HepG2 (cell line): ENCODE measurements around the gene VAMP2. TPM values are rescaled to one million over a fixed set of nuclear protein-coding genes. Genes with fewer than 3 reads are reported as not detected.

Experiments used
- AGO2 ChIP-seq: fragments of 200-400 bp; formaldehyde crosslinking; optimal IDR thresholded peaks from 2 replicates; pipeline ENCODE3; 2017; ENCODE audit warnings: mild to moderate bottlenecking, low read depth, low read length, moderate library complexity
- ARID2 ChIP-seq: sonication (generic); formaldehyde crosslinking; IDR thresholded peaks from 2 replicates; pipeline ENCODE4 v1.8.1; 2022; ENCODE audit warnings: mild to moderate bottlenecking, missing genetic modification reagents, borderline replicate concordance
- ESRRA ChIP-seq: sonication (generic); formaldehyde crosslinking; IDR thresholded peaks from 2 replicates; pipeline ENCODE4 v1.5.1; 2020; ENCODE audit warnings: mild to moderate bottlenecking, low read depth, missing genetic modification reagents
- ETV6 ChIP-seq: sonication (generic); formaldehyde crosslinking; conservative IDR thresholded peaks from 2 replicates; pipeline ENCODE4 v1.4.0; 2020; ENCODE audit warnings: missing genetic modification reagents
- FOSL2 ChIP-seq: sonication (generic); formaldehyde crosslinking; IDR thresholded peaks from 2 replicates; pipeline ENCODE4 v1.4.0; 2020; ENCODE audit warnings: missing genetic modification reagents
- KLF16 ChIP-seq, 2 experiments: sonication (generic) in 1 of 2; formaldehyde crosslinking in 1 of 2; IDR thresholded peaks; 2 replicates each; pipeline versions ENCODE4 v1.6.1 to v1.8.0; 2016 to 2023; ENCODE audit warnings: missing genetic modification reagents in 2 of 2, missing compliant biosample characterization in 1 of 2
- MEIS1 ChIP-seq: sonication (generic); formaldehyde crosslinking; IDR thresholded peaks from 2 replicates; pipeline ENCODE4 v1.9.0; 2021; ENCODE audit warnings: mild to moderate bottlenecking, missing genetic modification reagents, moderate library complexity, borderline replicate concordance
- NRL ChIP-seq: sonication (generic); formaldehyde crosslinking; IDR thresholded peaks from 2 replicates; pipeline ENCODE4 v1.5.0; 2020; ENCODE audit warnings: missing genetic modification reagents, mild to moderate bottlenecking, moderate library complexity, borderline replicate concordance
- POLR2G ChIP-seq: fragments of 200-400 bp; formaldehyde crosslinking; IDR thresholded peaks from 2 replicates; pipeline ENCODE4 v1.6.1; 2018; ENCODE audit warnings: mild to moderate bottlenecking, low read depth, low read length, moderate library complexity
- SNAPC2 ChIP-seq: sonication (generic); formaldehyde crosslinking; IDR thresholded peaks from 2 replicates; pipeline ENCODE4 v1.8.1; 2022; ENCODE audit warnings: mild to moderate bottlenecking, missing genetic modification reagents
- SOX5 ChIP-seq: IDR thresholded peaks from 2 replicates; pipeline ENCODE4 v1.6.1; 2016; ENCODE audit warnings: borderline replicate concordance
- TAF15 ChIP-seq: fragments of 200-400 bp; formaldehyde crosslinking; IDR thresholded peaks from one replicate; pipeline ENCODE4 v1.6.1; 2018; ENCODE audit warnings: mild to moderate bottlenecking, low read depth, low read length; ENCODE audit not compliant: poor library complexity, severe bottlenecking
- ZFP90 ChIP-seq: sonication (generic); formaldehyde crosslinking; IDR thresholded peaks from 2 replicates; pipeline ENCODE4 v1.8.0; 2022; ENCODE audit warnings: missing genetic modification reagents, mild to moderate bottlenecking, inconsistent platforms, borderline replicate concordance
- ZMAT3 ChIP-seq: sonication (generic); formaldehyde crosslinking; conservative IDR thresholded peaks from 2 replicates; pipeline ENCODE4 v1.7.0; 2021; ENCODE audit warnings: missing genetic modification reagents
- ZNF367 ChIP-seq: sonication (generic); formaldehyde crosslinking; IDR thresholded peaks from 2 replicates; pipeline ENCODE4 v1.4.0; 2020; ENCODE audit warnings: missing genetic modification reagents, borderline replicate concordance
- ZNF607 ChIP-seq: sonication (generic); formaldehyde crosslinking; IDR thresholded peaks from 2 replicates; pipeline ENCODE4 v1.5.1; 2020; ENCODE audit warnings: missing genetic modification reagents, mild to moderate bottlenecking, borderline replicate concordance
- ZNF788 ChIP-seq: sonication (generic); formaldehyde crosslinking; IDR thresholded peaks from 2 replicates; pipeline ENCODE4 v1.5.0; 2020; ENCODE audit warnings: mild to moderate bottlenecking, missing genetic modification reagents, borderline replicate concordance
- polyA plus RNA-seq, 8 experiments: library from polyadenylated mRNA; depleted of rRNA in 3 of 8; stranded (reverse) in 7 of 8; unstranded in 1 of 8; fragments of >200 nt; fragmentation: Illumina TruSeq in 4 of 8; extraction: Trizol in 4 of 8; gene quantifications; 2 replicates each; pipeline versions ENCODE4 v1.2.1 to v1.2.3, GENCODE V29; 2011 to 2016; ENCODE audit warnings: low read depth in 4 of 8, missing spikeins in 1 of 8, mixed read lengths in 1 of 8; ENCODE audit not compliant: insufficient read depth in 1 of 8
- total RNA-seq, 5 experiments: library from RNA; depleted of rRNA; stranded (reverse); fragments of >200 nt; fragmentation: Illumina TruSeq; extraction: Trizol; gene quantifications; 2 replicates each; pipeline ENCODE4 v1.2.3, GENCODE V29; 2016; ENCODE audit warnings: low read depth in 1 of 5
- TF ChIP-seq, protein P1 (sequence below): sonication (generic); formaldehyde crosslinking; IDR thresholded peaks from 2 replicates; pipeline ENCODE4 v1.4.0; 2020; ENCODE audit warnings: missing genetic modification reagents, borderline replicate concordance
- TF ChIP-seq, protein P2 (sequence below): sonication (generic); formaldehyde crosslinking; conservative IDR thresholded peaks from 2 replicates; pipeline ENCODE4 v1.4.0; 2020; ENCODE audit warnings: missing genetic modification reagents
- TF ChIP-seq, protein P3 (sequence below): sonication (generic); formaldehyde crosslinking; IDR thresholded peaks from 2 replicates; pipeline ENCODE4 v1.8.0; 2022; ENCODE audit warnings: missing genetic modification reagents, mild to moderate bottlenecking, moderate library complexity, borderline replicate concordance
- TF ChIP-seq, protein P4 (sequence below): IDR thresholded peaks from 2 replicates; pipeline ENCODE4 v1.6.1; 2016
- TF ChIP-seq, protein P5 (sequence below): sonication (generic); formaldehyde crosslinking; IDR thresholded peaks from 2 replicates; pipeline ENCODE4 v1.4.0; 2020; ENCODE audit warnings: missing genetic modification reagents, mild to moderate bottlenecking, borderline replicate concordance

Gene VAMP2
- total and polyA plus RNA-seq, 2 of the 13 experiments (the other 11 are each of a cell fraction or from before 2014, with no cell fraction given): 3.9 to 17.2 TPM

DNA sequence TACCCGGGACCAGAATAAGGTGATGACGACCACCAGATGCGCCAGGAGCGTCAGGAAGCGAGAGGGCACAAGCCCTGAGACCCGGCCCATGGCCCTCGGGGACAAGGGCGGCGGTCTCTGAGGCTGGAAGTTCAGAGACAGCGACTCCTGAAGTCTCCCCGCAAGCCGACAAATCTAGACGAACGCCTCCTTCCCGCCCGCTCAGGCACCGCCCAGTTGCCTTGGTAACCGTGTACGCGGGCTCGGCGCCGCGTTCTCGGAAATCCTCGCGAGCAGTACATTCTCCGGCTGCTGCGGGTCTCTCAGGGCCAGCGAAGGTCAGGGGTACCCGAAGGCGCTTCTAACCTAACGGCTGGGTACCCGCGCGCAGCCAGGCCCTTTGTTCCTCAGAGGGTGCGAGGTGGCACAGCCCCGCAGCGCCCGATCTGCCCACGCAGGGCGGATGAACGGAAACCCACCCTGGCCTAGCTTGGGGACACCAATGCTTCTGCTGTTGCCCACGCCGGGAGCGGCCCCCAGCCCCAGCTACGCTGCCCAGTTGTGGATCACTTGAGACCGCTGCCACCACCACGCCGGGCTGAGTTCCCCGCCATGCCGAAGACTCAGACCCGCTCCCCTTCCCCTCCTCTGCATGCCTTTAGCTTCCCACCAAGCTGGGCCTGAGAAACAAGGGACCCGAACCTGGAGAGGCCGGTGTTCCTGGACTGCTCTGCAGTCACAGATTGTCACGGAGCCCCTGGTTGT, 13.6 kb upstream of the VAMP2 start, which contains the start of gene TMEM107 (continued):
- TF ChIP-seq ZNF367: no peak
- 0 out of 2 replicates have a peak, but pooled peaks have one; percentile 13 for TF ChIP-seq SOX5 (CRISPR knock-in tag)
- TF ChIP-seq MEIS1 (CRISPR knock-in tag): 0 out of 2 replicates have a peak, but pooled peaks have one; percentile 58
- TF ChIP-seq TAF15: no peak
- TF ChIP-seq NRL (CRISPR knock-in tag): no peak
- TF ChIP-seq SNAPC2 (CRISPR knock-in tag): no peak
- TF ChIP-seq, protein P1, sequence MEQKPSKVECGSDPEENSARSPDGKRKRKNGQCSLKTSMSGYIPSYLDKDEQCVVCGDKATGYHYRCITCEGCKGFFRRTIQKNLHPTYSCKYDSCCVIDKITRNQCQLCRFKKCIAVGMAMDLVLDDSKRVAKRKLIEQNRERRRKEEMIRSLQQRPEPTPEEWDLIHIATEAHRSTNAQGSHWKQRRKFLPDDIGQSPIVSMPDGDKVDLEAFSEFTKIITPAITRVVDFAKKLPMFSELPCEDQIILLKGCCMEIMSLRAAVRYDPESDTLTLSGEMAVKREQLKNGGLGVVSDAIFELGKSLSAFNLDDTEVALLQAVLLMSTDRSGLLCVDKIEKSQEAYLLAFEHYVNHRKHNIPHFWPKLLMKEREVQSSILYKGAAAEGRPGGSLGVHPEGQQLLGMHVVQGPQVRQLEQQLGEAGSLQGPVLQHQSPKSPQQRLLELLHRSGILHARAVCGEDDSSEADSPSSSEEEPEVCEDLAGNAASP: no peak; the same call in 1 of the 2 replicates
- TF ChIP-seq, protein P2, sequence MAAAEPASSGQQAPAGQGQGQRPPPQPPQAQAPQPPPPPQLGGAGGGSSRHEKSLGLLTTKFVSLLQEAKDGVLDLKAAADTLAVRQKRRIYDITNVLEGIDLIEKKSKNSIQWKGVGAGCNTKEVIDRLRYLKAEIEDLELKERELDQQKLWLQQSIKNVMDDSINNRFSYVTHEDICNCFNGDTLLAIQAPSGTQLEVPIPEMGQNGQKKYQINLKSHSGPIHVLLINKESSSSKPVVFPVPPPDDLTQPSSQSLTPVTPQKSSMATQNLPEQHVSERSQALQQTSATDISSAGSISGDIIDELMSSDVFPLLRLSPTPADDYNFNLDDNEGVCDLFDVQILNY (CRISPR knock-in tag): peak; percentile 66
- TF ChIP-seq, protein P3, sequence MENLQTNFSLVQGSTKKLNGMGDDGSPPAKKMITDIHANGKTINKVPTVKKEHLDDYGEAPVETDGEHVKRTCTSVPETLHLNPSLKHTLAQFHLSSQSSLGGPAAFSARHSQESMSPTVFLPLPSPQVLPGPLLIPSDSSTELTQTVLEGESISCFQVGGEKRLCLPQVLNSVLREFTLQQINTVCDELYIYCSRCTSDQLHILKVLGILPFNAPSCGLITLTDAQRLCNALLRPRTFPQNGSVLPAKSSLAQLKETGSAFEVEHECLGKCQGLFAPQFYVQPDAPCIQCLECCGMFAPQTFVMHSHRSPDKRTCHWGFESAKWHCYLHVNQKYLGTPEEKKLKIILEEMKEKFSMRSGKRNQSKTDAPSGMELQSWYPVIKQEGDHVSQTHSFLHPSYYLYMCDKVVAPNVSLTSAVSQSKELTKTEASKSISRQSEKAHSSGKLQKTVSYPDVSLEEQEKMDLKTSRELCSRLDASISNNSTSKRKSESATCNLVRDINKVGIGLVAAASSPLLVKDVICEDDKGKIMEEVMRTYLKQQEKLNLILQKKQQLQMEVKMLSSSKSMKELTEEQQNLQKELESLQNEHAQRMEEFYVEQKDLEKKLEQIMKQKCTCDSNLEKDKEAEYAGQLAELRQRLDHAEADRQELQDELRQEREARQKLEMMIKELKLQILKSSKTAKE (CRISPR knock-in tag): no peak
- peak; percentile 85 for TF ChIP-seq ZNF607 (CRISPR knock-in tag)
- TF ChIP-seq AGO2: no peak
- no peak for TF ChIP-seq FOSL2 (CRISPR knock-in tag)
- TF ChIP-seq, protein P4, sequence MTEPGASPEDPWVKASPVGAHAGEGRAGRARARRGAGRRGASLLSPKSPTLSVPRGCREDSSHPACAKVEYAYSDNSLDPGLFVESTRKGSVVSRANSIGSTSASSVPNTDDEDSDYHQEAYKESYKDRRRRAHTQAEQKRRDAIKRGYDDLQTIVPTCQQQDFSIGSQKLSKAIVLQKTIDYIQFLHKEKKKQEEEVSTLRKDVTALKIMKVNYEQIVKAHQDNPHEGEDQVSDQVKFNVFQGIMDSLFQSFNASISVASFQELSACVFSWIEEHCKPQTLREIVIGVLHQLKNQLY: no peak
- peak; percentile 38; the same call in 1 of the 2 replicates for TF ChIP-seq ZFP90
- no peak for TF ChIP-seq ETV6 (CRISPR knock-in tag)
- TF ChIP-seq ZMAT3 (CRISPR knock-in tag): no peak
- TF ChIP-seq ESRRA (CRISPR knock-in tag): no peak; the same call in 1 of the 2 replicates
- peak in 1 of 2 experiments; percentile 51; a peak in 1 of 4 replicates for TF ChIP-seq KLF16 (CRISPR knock-in tag; IDR thresholded peaks at IDR 0.05)
- TF ChIP-seq POLR2G: peak; percentile 63
- TF ChIP-seq ARID2 (CRISPR knock-in tag): no peak
- TF ChIP-seq, protein P5, sequence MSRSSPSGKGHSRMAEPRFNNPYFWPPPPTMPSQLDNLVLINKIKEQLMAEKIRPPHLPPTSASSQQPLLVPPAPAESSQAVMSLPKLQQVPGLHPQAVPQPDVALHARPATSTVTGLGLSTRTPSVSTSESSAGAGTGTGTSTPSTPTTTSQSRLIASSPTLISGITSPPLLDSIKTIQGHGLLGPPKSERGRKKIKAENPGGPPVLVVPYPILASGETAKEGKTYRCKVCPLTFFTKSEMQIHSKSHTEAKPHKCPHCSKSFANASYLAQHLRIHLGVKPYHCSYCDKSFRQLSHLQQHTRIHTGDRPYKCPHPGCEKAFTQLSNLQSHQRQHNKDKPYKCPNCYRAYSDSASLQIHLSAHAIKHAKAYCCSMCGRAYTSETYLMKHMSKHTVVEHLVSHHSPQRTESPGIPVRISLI (CRISPR knock-in tag): no peak
- TF ChIP-seq ZNF788 (CRISPR knock-in tag): no peak
